Measurements from ENCODE around the gene CFAP119. TPM values are rescaled to one million over a fixed set of nuclear protein-coding genes. Genes with fewer than 3 reads are reported as not detected.

CFAP119 gene
- total and polyA plus RNA-seq, 9 of the 15 experiments (the other 6 are each of a cell fraction or from before 2014, with no cell fraction given), result 5.5 to 33.7 (median 9.6) TPM

DNA sequence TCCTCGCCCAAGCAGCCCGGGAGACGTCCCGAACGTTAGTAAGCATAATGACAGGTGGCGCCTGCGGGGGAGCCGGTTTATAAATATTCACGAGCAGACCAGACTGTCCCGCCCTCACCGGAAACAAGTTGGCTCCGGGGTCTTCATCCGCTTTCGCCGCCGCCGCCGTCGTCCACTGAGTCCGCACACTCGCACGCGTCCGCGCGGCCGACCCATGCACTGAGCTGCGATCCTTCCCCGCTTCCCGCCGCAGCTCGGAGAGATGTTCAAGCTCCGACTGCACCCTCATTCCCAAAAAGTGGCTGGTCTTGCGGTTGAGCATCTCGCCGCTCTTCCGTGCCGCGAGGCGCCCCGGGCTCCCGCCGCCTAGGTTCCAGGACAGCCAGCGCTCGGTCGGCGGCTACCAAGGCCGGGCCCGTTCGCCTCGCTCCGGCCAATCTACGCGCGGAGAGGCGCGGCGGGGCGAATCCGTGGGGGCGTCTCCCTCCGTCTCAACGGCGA, 385 bp downstream of the CFAP119 start (continued):
- TF ChIP-seq KDM2B (CRISPR knock-in tag; IDR thresholded peaks at IDR 0.05), result 0 out of 2 replicates have a peak, but pooled peaks have one; percentile 18
- peak in 1 of 2 experiments; percentile 12; a peak in 2 of 4 replicates for TF ChIP-seq SIN3A (IDR thresholded peaks at IDR 0.05; ENCODE audit: borderline replicate concordance in 2 of 2, control insufficient read depth in 1 of 2, low read depth in 2 of 2, low read length in 2 of 2)
- 0 out of 2 replicates have a peak, but pooled peaks have one; percentile 43 for TF ChIP-seq ZNF224 (CRISPR knock-in tag; IDR thresholded peaks at IDR 0.05)
- TF ChIP-seq SLC30A9 (CRISPR knock-in tag; IDR thresholded peaks at IDR 0.05), result no peak
- no peak for TF ChIP-seq TOE1 (IDR thresholded peaks at IDR 0.05; ENCODE audit: borderline replicate concordance)
- no peak for TF ChIP-seq TOE1 (CRISPR knock-in tag; IDR thresholded peaks at IDR 0.05; ENCODE audit: borderline replicate concordance, low read depth)
- TF ChIP-seq, protein P1, sequence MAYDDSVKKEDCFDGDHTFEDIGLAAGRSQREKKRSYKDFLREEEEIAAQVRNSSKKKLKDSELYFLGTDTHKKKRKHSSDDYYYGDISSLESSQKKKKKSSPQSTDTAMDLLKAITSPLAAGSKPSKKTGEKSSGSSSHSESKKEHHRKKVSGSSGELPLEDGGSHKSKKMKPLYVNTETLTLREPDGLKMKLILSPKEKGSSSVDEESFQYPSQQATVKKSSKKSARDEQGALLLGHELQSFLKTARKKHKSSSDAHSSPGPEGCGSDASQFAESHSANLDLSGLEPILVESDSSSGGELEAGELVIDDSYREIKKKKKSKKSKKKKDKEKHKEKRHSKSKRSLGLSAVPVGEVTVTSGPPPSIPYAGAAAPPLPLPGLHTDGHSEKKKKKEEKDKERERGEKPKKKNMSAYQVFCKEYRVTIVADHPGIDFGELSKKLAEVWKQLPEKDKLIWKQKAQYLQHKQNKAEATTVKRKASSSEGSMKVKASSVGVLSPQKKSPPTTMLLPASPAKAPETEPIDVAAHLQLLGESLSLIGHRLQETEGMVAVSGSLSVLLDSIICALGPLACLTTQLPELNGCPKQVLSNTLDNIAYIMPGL (CRISPR knock-in tag; IDR thresholded peaks at IDR 0.05), result 0 out of 2 replicates have a peak, but pooled peaks have one; percentile 79
- TF ChIP-seq TCF7 (IDR thresholded peaks at IDR 0.05; ENCODE audit: borderline replicate concordance), result no peak
- peak; percentile 41; the same call in 1 of the 2 replicates for TF ChIP-seq PHF21A (IDR thresholded peaks at IDR 0.05; ENCODE audit: borderline replicate concordance, low read depth)
- no peak for TF ChIP-seq FOXJ2 (tag; IDR thresholded peaks at IDR 0.05)
- peak; percentile 55 for TF ChIP-seq TAF1 (IDR thresholded peaks at IDR 0.05; ENCODE audit: control insufficient read depth, extremely low read depth, insufficient read depth, low read length, severe bottlenecking)
- TF ChIP-seq, protein P2, sequence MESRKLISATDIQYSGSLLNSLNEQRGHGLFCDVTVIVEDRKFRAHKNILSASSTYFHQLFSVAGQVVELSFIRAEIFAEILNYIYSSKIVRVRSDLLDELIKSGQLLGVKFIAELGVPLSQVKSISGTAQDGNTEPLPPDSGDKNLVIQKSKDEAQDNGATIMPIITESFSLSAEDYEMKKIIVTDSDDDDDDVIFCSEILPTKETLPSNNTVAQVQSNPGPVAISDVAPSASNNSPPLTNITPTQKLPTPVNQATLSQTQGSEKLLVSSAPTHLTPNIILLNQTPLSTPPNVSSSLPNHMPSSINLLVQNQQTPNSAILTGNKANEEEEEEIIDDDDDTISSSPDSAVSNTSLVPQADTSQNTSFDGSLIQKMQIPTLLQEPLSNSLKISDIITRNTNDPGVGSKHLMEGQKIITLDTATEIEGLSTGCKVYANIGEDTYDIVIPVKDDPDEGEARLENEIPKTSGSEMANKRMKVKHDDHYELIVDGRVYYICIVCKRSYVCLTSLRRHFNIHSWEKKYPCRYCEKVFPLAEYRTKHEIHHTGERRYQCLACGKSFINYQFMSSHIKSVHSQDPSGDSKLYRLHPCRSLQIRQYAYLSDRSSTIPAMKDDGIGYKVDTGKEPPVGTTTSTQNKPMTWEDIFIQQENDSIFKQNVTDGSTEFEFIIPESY (CRISPR knock-in tag; IDR thresholded peaks at IDR 0.05), result peak; percentile 66
- 0 out of 2 replicates have a peak, but pooled peaks have one; percentile 21 for TF ChIP-seq KLF13 (tag; IDR thresholded peaks at IDR 0.05; ENCODE audit: borderline replicate concordance, low read depth)
- TF ChIP-seq POLR2A (conservative IDR thresholded peaks at IDR 0.05), result 0 out of 2 replicates have a peak, but pooled peaks have one; percentile 16
- peak; percentile 82 for TF ChIP-seq ETV5 (CRISPR knock-in tag; IDR thresholded peaks at IDR 0.05; ENCODE audit: low read depth)
- TF ChIP-seq, protein P3, sequence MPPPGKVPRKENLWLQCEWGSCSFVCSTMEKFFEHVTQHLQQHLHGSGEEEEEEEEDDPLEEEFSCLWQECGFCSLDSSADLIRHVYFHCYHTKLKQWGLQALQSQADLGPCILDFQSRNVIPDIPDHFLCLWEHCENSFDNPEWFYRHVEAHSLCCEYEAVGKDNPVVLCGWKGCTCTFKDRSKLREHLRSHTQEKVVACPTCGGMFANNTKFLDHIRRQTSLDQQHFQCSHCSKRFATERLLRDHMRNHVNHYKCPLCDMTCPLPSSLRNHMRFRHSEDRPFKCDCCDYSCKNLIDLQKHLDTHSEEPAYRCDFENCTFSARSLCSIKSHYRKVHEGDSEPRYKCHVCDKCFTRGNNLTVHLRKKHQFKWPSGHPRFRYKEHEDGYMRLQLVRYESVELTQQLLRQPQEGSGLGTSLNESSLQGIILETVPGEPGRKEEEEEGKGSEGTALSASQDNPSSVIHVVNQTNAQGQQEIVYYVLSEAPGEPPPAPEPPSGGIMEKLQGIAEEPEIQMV (tag; conservative IDR thresholded peaks at IDR 0.05; ENCODE audit: low read depth), result peak; percentile 77
- TF ChIP-seq, protein P4, sequence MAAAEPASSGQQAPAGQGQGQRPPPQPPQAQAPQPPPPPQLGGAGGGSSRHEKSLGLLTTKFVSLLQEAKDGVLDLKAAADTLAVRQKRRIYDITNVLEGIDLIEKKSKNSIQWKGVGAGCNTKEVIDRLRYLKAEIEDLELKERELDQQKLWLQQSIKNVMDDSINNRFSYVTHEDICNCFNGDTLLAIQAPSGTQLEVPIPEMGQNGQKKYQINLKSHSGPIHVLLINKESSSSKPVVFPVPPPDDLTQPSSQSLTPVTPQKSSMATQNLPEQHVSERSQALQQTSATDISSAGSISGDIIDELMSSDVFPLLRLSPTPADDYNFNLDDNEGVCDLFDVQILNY (CRISPR knock-in tag; IDR thresholded peaks at IDR 0.05), result peak; percentile 47; the same call in 1 of the 2 replicates
- TF ChIP-seq PTRF (tag; IDR thresholded peaks at IDR 0.05), result no peak
- peak; percentile 14; the same call in 1 of the 2 replicates for TF ChIP-seq FOSL1 (tag; conservative IDR thresholded peaks at IDR 0.05)

Data from K562 (cell line).